Activated CD8-positive, alpha-beta T cell treated with anti-CD3 and anti-CD28 coated beads, Interleukin-2, amount 10 ng/mL, durations not matched to agents 7 days and 5 days (primary cell): ENCODE results near the gene TNKS1BP1. TPM values are rescaled to one million over a fixed set of nuclear protein-coding genes. Genes with fewer than 3 reads are reported as not detected.
A peak's percentile ranks its signal among the peaks of the same experiment; 100 is the strongest.

Source experiments
- ATAC-seq: fragments of 150-1000 bp; cut with Tn5 transposase; one replicate; pipeline ENCODE4 v1.10.0; 2021; ENCODE audit warnings: moderate library complexity
- CTCF ChIA-PET: fragments of 350-600 bp; sonication (Branson Sonifier 250); formaldehyde crosslinking; loops from one replicate; lab custom pipeline; 2021; ENCODE audit warnings: antibody characterized with exemption; lab: Charles Lee
- POLR2A ChIA-PET: fragments of 350-600 bp; sonication (Branson Sonifier 250); formaldehyde crosslinking; loops from one replicate; lab custom pipeline; 2021; ENCODE audit warnings: antibody characterized with exemption; lab: Charles Lee
- DNase-seq: peaks from one replicate; pipeline ENCODE4 v3.0.0-alpha.2; 2020
- H3K27ac Mint-ChIP-seq: one replicate; pipeline ENCODE4 v1.8.0; 2021; ENCODE audit warnings: mild to moderate bottlenecking, mixed read lengths
- H3K27me3 Mint-ChIP-seq: one replicate; pipeline ENCODE4 v1.8.0; 2021; ENCODE audit warnings: low read depth, mixed read lengths
- H3K36me3 Mint-ChIP-seq: one replicate; pipeline ENCODE4 v1.8.0; 2021; ENCODE audit warnings: low read depth, mixed read lengths
- H3K4me1 Mint-ChIP-seq: one replicate; pipeline ENCODE4 v1.8.0; 2021; ENCODE audit warnings: low read depth, mixed read lengths
- H3K4me3 Mint-ChIP-seq: one replicate; pipeline ENCODE4 v1.8.0; 2021; ENCODE audit warnings: mild to moderate bottlenecking, mixed read lengths
- H3K9me3 Mint-ChIP-seq: one replicate; pipeline ENCODE4 v1.8.0; 2022; ENCODE audit warnings: mixed read lengths; ENCODE audit not compliant: insufficient read depth
- total RNA-seq, 2 experiments: library from RNA; stranded (reverse); gene quantifications; one replicate each; pipeline ENCODE4 v1.2.3, GENCODE V29; 2021

The TNKS1BP1 gene
- total RNA-seq, 2 experiments from 2014 or later = 10.5 to 10.9 TPM

- Mint-ChIP-seq H3K9me3 (no peaks in the 10 kb centered on the region), H3K27me3 (no peaks in the 10 kb centered on the region), H3K4me3 (no peak overlapping the region), H3K27ac (no peak overlapping the region), H3K4me1 (peaks cover 14% of the 10 kb centered on the region), H3K36me3 (peaks cover 3% of the 10 kb centered on the region)
- no peak for ATAC-seq
- DNase-seq = no peak
- ChIA-PET CTCF (interaction anchor here (1.8 kb wide), 1 partner anchor 10 kb away, joined by 8 read pairs; the partner anchor contains the start of gene TNKS1BP1), POLR2A (interaction anchor here (1.0 to 2.6 kb wide), 2 partner anchors 9 to 11 kb away, joined by 3 to 14 read pairs; partner anchors contain the start of gene TNKS1BP1)
Measured at GRCh38 chr11:57316017-57316416, 8.7 kb downstream of the TNKS1BP1 start.

- H3K36me3 Mint-ChIP-seq = peaks cover 3% of the 10 kb centered on the region
- no peak overlapping the region for H3K4me3 Mint-ChIP-seq
- no peaks in the 10 kb centered on the region for H3K9me3 Mint-ChIP-seq
- CTCF ChIA-PET = interaction anchor here (1.3 to 1.8 kb wide), 2 partner anchors 10 kb away, joined by 3 to 8 read pairs; partner anchors contain the start of gene TNKS1BP1
- H3K27ac Mint-ChIP-seq = no peak overlapping the region
- no peaks in the 10 kb centered on the region for H3K27me3 Mint-ChIP-seq
- DNase-seq (peak; percentile 76), ATAC-seq (peak; percentile 28)
- H3K4me1 Mint-ChIP-seq = peaks cover 19% of the 10 kb centered on the region
- POLR2A ChIA-PET = interaction anchor here (1.0 to 2.6 kb wide), 2 partner anchors 10 kb away, joined by 3 to 14 read pairs; partner anchors contain the start of gene TNKS1BP1
Measured at GRCh38 chr11:57315491-57315890, 9.3 kb downstream of the TNKS1BP1 start.

- DNase-seq = no peak
- Mint-ChIP-seq H3K4me1 (peaks cover 23% of the 10 kb centered on the region), H3K27me3 (no peaks in the 10 kb centered on the region), H3K27ac (no peak overlapping the region), H3K36me3 (peaks cover 3% of the 10 kb centered on the region), H3K4me3 (no peak overlapping the region), H3K9me3 (no peaks in the 10 kb centered on the region)
- CTCF ChIA-PET = interaction anchor here (1.3 to 1.8 kb wide), 2 partner anchors 9 to 11 kb away, joined by 3 to 8 read pairs; partner anchors contain the start of gene TNKS1BP1
- POLR2A ChIA-PET = interaction anchor here (2.6 kb wide), 1 partner anchor 11 kb away, joined by 14 read pairs; the partner anchor contains the start of gene TNKS1BP1
- no peak for ATAC-seq
Measured at GRCh38 chr11:57314221-57314973, 10.4 kb downstream of the TNKS1BP1 start.

- no peaks in the 10 kb centered on the region for H3K27me3 Mint-ChIP-seq
- CTCF ChIA-PET = no interaction called here
- no peak overlapping the region for H3K27ac Mint-ChIP-seq
- DNase-seq (no peak), ATAC-seq (no peak)
- no peak overlapping the region for H3K4me3 Mint-ChIP-seq
- peaks cover 3% of the 10 kb centered on the region for H3K36me3 Mint-ChIP-seq
- POLR2A ChIA-PET = no interaction called here
- H3K9me3 Mint-ChIP-seq = no peaks in the 10 kb centered on the region
- H3K4me1 Mint-ChIP-seq = peaks cover 23% of the 10 kb centered on the region
Measured at GRCh38 chr11:57313788-57314135, 11.0 kb downstream of the TNKS1BP1 start.

- Mint-ChIP-seq H3K36me3 (peaks cover 3% of the 10 kb centered on the region), H3K4me3 (no peak overlapping the region), H3K27me3 (no peaks in the 10 kb centered on the region), H3K9me3 (no peaks in the 10 kb centered on the region), H3K27ac (no peak overlapping the region), H3K4me1 (peaks cover 23% of the 10 kb centered on the region)
- ATAC-seq = no peak
- POLR2A ChIA-PET = interaction anchor here (0.7 kb wide), 1 partner anchor 12 kb away, joined by 3 read pairs; no protein-coding TSS in a partner anchor
- no peak for DNase-seq
- CTCF ChIA-PET = no interaction called here
Measured at GRCh38 chr11:57313071-57313787, 11.5 kb downstream of the TNKS1BP1 start.

- Mint-ChIP-seq H3K27ac (peak overlapping the region; percentile 53), H3K9me3 (no peaks in the 10 kb centered on the region), H3K36me3 (peaks cover 3% of the 10 kb centered on the region), H3K27me3 (no peaks in the 10 kb centered on the region), H3K4me1 (peaks cover 23% of the 10 kb centered on the region), H3K4me3 (no peak overlapping the region)
- no peak for DNase-seq
- no peak for ATAC-seq
- ChIA-PET CTCF (interaction anchor here (1.3 to 1.9 kb wide), 2 partner anchors 13 to 33 kb away, joined by 6 to 13 read pairs; partner anchors contain the start of gene TNKS1BP1), POLR2A (interaction anchor here (0.7 to 1.9 kb wide), 2 partner anchors 13 kb away, joined by 3 to 10 read pairs; partner anchors contain the start of gene TNKS1BP1)
Measured at GRCh38 chr11:57312511-57313021, 12.2 kb downstream of the TNKS1BP1 start.

GRCh38 chr11:57311109-57311936 is 13.4 kb downstream of the TNKS1BP1 start:
- CTCF ChIA-PET = interaction anchor here (0.7 to 1.9 kb wide), 4 partner anchors 15 to 147 kb away, joined by 3 to 13 read pairs (median 4); partner anchors contain the start of gene TNKS1BP1
- H3K9me3 Mint-ChIP-seq = no peaks in the 10 kb centered on the region
- peak overlapping the region; percentile 70 for H3K27ac Mint-ChIP-seq
- ATAC-seq (peak; percentile 97), DNase-seq (peak; percentile 90)
- H3K36me3 Mint-ChIP-seq = peaks cover 3% of the 10 kb centered on the region
- peaks cover 23% of the 10 kb centered on the region for H3K4me1 Mint-ChIP-seq
- POLR2A ChIA-PET = interaction anchor here (0.7 to 1.9 kb wide), 3 partner anchors 14 to 24 kb away, joined by 3 to 10 read pairs (median 5); partner anchors contain the start of genes SSRP1 and TNKS1BP1
- no peaks in the 10 kb centered on the region for H3K27me3 Mint-ChIP-seq
- H3K4me3 Mint-ChIP-seq = peak overlapping the region; percentile 70

GRCh38 chr11:57310630-57311086 is 14.1 kb downstream of the TNKS1BP1 start:
- Mint-ChIP-seq H3K9me3 (no peaks in the 10 kb centered on the region), H3K27me3 (no peaks in the 10 kb centered on the region), H3K4me1 (peaks cover 23% of the 10 kb centered on the region), H3K36me3 (peaks cover 3% of the 10 kb centered on the region), H3K4me3 (peak overlapping the region; percentile 70), H3K27ac (peak overlapping the region; percentile 70)
- ATAC-seq (no peak), DNase-seq (no peak)
- POLR2A ChIA-PET = interaction anchor here (0.7 to 1.9 kb wide), 2 partner anchors 15 to 22 kb away, joined by 3 to 10 read pairs; partner anchors contain the start of gene TNKS1BP1
- CTCF ChIA-PET = interaction anchor here (1.9 kb wide), 1 partner anchor 15 kb away, joined by 13 read pairs; the partner anchor contains the start of gene TNKS1BP1

- peaks cover 3% of the 10 kb centered on the region for H3K36me3 Mint-ChIP-seq
- ATAC-seq (no peak), DNase-seq (no peak)
- CTCF ChIA-PET = no interaction called here
- H3K27me3 Mint-ChIP-seq = no peaks in the 10 kb centered on the region
- H3K4me3 Mint-ChIP-seq = no peak overlapping the region
- H3K27ac Mint-ChIP-seq = no peak overlapping the region
- POLR2A ChIA-PET = no interaction called here
- no peaks in the 10 kb centered on the region for H3K9me3 Mint-ChIP-seq
- H3K4me1 Mint-ChIP-seq = peaks cover 23% of the 10 kb centered on the region
Measured at GRCh38 chr11:57310091-57310490, 14.7 kb downstream of the TNKS1BP1 start.

GRCh38 chr11:57309106-57310059 is 15.4 kb downstream of the TNKS1BP1 start:
- Mint-ChIP-seq H3K4me3 (no peak overlapping the region), H3K27ac (no peak overlapping the region), H3K9me3 (no peaks in the 10 kb centered on the region), H3K27me3 (no peaks in the 10 kb centered on the region), H3K36me3 (peaks cover 3% of the 10 kb centered on the region), H3K4me1 (peaks cover 23% of the 10 kb centered on the region)
- ATAC-seq (no peak), DNase-seq (no peak)
- CTCF ChIA-PET = no interaction called here
- POLR2A ChIA-PET = no interaction called here
